H1 (cell line): ENCODE measurements around the gene SLC1A3. TPM values are rescaled to one million over a fixed set of nuclear protein-coding genes. Genes with fewer than 3 reads are reported as not detected.

Source experiments
- CTCF ChIA-PET: fragments of 300-600 bp; sonication (Branson Sonifier 250); formaldehyde crosslinking; loops from one replicate; lab custom pipeline; 2021; ENCODE audit not compliant: partially characterized antibody; lab: Charles Lee
- POLR2A ChIA-PET: fragments of 300-600 bp; sonication (Branson Sonifier 250); formaldehyde crosslinking; loops from one replicate; lab custom pipeline; 2021; ENCODE audit warnings: inconsistent platforms; ENCODE audit not compliant: partially characterized antibody; lab: Charles Lee
- DNase-seq, 2 experiments: peaks; one replicate each; pipeline versions ENCODE4 v3.0.0 to v3.0.0-alpha.2; 2010 to 2022; ENCODE audit warnings: low spot score in 2 of 2, low read depth in 1 of 2, mixed read lengths in 1 of 2
- FAIRE-seq: peaks from 2 replicates; lab custom pipeline; 2011; peaks lifted over from hg19 to GRCh38; lab: Jason Lieb, UNC
- H2AFZ ChIP-seq: 2 replicates; pipeline ENCODE4 v1.8.1; 2012; ENCODE audit warnings: low read length, inconsistent platforms
- H2AK5ac ChIP-seq: 2 replicates; pipeline ENCODE4 v1.6.1; 2013; ENCODE audit warnings: low read depth, low read length
- H2BK120ac ChIP-seq: replicated peaks from 2 replicates; pipeline ENCODE3; 2013; ENCODE audit warnings: low read depth, low read length, inconsistent platforms
- H2BK12ac ChIP-seq: 2 replicates; pipeline ENCODE4 v1.6.1; 2013; ENCODE audit warnings: low read depth, low read length
- H2BK15ac ChIP-seq: 2 replicates; pipeline ENCODE4 v1.6.1; 2013; ENCODE audit warnings: low read length
- H2BK20ac ChIP-seq: 2 replicates; pipeline ENCODE4 v1.6.1; 2013; ENCODE audit warnings: low read length
- H2BK5ac ChIP-seq: 2 replicates; pipeline ENCODE4 v1.6.1; 2013; ENCODE audit warnings: low read depth, low read length
- H3K14ac ChIP-seq: 2 replicates; pipeline ENCODE4 v1.6.1; 2013; ENCODE audit warnings: inconsistent platforms; ENCODE audit not compliant: insufficient read length
- H3K18ac ChIP-seq: 2 replicates; pipeline ENCODE4 v1.6.1; 2013; ENCODE audit warnings: low read length; ENCODE audit errors: extremely low read depth
- H3K23ac ChIP-seq: 2 replicates; pipeline ENCODE4 v1.6.1; 2013; ENCODE audit warnings: inconsistent platforms; ENCODE audit not compliant: insufficient read length
- H3K23me2 ChIP-seq: 2 replicates; pipeline ENCODE4 v1.6.1; 2013; ENCODE audit warnings: low read depth, low read length
- H3K27ac ChIP-seq: 2 replicates; pipeline ENCODE4 v1.6.1; 2011; ENCODE audit warnings: low read depth, low read length, inconsistent platforms
- H3K27me3 ChIP-seq, 4 experiments: replicated peaks in 1 of 4; 1 replicate in 1 of 4; 2 replicates in 3 of 4; pipeline versions ENCODE4 v1.6.1 to v1.8.1; 2011 to 2013; ENCODE audit warnings: low read length in 3 of 4, mild to moderate bottlenecking in 3 of 4, inconsistent platforms in 2 of 4, mixed read lengths in 2 of 4, moderate library complexity in 1 of 4; ENCODE audit not compliant: control insufficient read depth in 3 of 4, insufficient read depth in 3 of 4; ENCODE audit errors: extremely low read depth in 1 of 4
- H3K36me3 ChIP-seq, 4 experiments: 2 replicates each; pipeline versions ENCODE4 v1.6.1 to v1.8.1; 2011 to 2013; ENCODE audit warnings: mild to moderate bottlenecking in 4 of 4, low read length in 3 of 4, moderate library complexity in 2 of 4, control low read depth in 1 of 4, inconsistent platforms in 1 of 4; ENCODE audit not compliant: insufficient read depth in 4 of 4, control insufficient read depth in 2 of 4
- H3K4ac ChIP-seq: replicated peaks from 2 replicates; pipeline ENCODE3; 2013; ENCODE audit warnings: low read length, low read depth, mixed read lengths, inconsistent platforms; ENCODE audit not compliant: insufficient read length
- H3K4me1 ChIP-seq, 4 experiments: replicated peaks in 1 of 4; 1 replicate in 1 of 4; 2 replicates in 3 of 4; pipeline versions ENCODE4 v1.6.1 to v1.8.1; 2011 to 2013; ENCODE audit warnings: low read length in 3 of 4, inconsistent platforms in 2 of 4, mixed read lengths in 1 of 4; ENCODE audit not compliant: insufficient read depth in 4 of 4, control insufficient read depth in 3 of 4
- H3K4me2 ChIP-seq, 2 experiments: 2 replicates each; pipeline versions ENCODE4 v1.6.1 to v1.8.1; 2011 to 2013; ENCODE audit warnings: low read depth in 2 of 2, low read length in 2 of 2, control low read depth in 1 of 2, inconsistent platforms in 1 of 2, mild to moderate bottlenecking in 1 of 2; ENCODE audit not compliant: insufficient read depth in 1 of 2
- H3K4me3 ChIP-seq, 4 experiments: fragments of 200-600, 300-600 bp in 1 of 4; sonication (generic), shearing (Covaris generic), sonication (Bioruptor Twin) in 1 of 4; 2 replicates each; pipeline versions ENCODE4 v1.5.1 to v1.8.1; 2011 to 2016; ENCODE audit warnings: low read length in 4 of 4, low read depth in 3 of 4, control low read depth in 2 of 4, inconsistent platforms in 2 of 4, mild to moderate bottlenecking in 2 of 4, mixed read lengths in 1 of 4, moderate library complexity in 1 of 4; ENCODE audit not compliant: insufficient read depth in 2 of 4; ENCODE audit errors: extremely low read depth in 1 of 4
- H3K56ac ChIP-seq: replicated peaks from 2 replicates; pipeline ENCODE3; 2013; ENCODE audit warnings: low read depth, mild to moderate bottlenecking, mixed read lengths, low read length, inconsistent platforms; ENCODE audit not compliant: insufficient read length
- H3K79me1 ChIP-seq: 2 replicates; pipeline ENCODE4 v1.6.1; 2013; ENCODE audit warnings: low read depth, low read length, control low read depth
- H3K79me2 ChIP-seq, 2 experiments: 2 replicates each; pipeline versions ENCODE4 v1.6.1 to v1.8.1; 2012 to 2013; ENCODE audit warnings: low read length in 2 of 2, mild to moderate bottlenecking in 2 of 2, inconsistent platforms in 1 of 2; ENCODE audit not compliant: insufficient read depth in 2 of 2, control insufficient read depth in 1 of 2
- H3K9ac ChIP-seq, 4 experiments: replicated peaks in 1 of 4; 1 replicate in 1 of 4; 2 replicates in 3 of 4; pipeline versions ENCODE4 v1.6.1 to v1.8.1; 2011 to 2013; ENCODE audit warnings: low read depth in 3 of 4, low read length in 3 of 4, control low read depth in 2 of 4, mild to moderate bottlenecking in 2 of 4, moderate library complexity in 2 of 4, inconsistent platforms in 1 of 4; ENCODE audit errors: extremely low read depth in 1 of 4
- H3K9me3 ChIP-seq, 2 experiments: 2 replicates each; pipeline versions ENCODE4 v1.6.1 to v1.8.1; 2012 to 2013; ENCODE audit warnings: mild to moderate bottlenecking in 2 of 2, moderate library complexity in 2 of 2, control low read depth in 1 of 2, inconsistent platforms in 1 of 2, low read depth in 1 of 2, low read length in 1 of 2, mixed read lengths in 1 of 2; ENCODE audit not compliant: insufficient read depth in 2 of 2
- H4K20me1 ChIP-seq, 2 experiments: replicated peaks in 1 of 2; 2 replicates each; pipeline versions ENCODE3 to v1.8.1; 2011 to 2013; ENCODE audit warnings: inconsistent platforms in 2 of 2, low read length in 2 of 2, mild to moderate bottlenecking in 1 of 2; ENCODE audit not compliant: insufficient read depth in 2 of 2, control insufficient read depth in 1 of 2
- H4K5ac ChIP-seq: 2 replicates; pipeline ENCODE4 v1.6.1; 2013; ENCODE audit warnings: low read length, low read depth, mixed read lengths, inconsistent platforms; ENCODE audit not compliant: insufficient read length
- H4K8ac ChIP-seq: 2 replicates; pipeline ENCODE4 v1.8.0; 2013; ENCODE audit warnings: mild to moderate bottlenecking, moderate library complexity, low read length, inconsistent platforms; ENCODE audit not compliant: insufficient read depth; ENCODE audit errors: extremely low read depth
- H4K91ac ChIP-seq: replicated peaks from 2 replicates; pipeline ENCODE3; 2013; ENCODE audit warnings: low read length, mixed read lengths, inconsistent platforms; ENCODE audit not compliant: insufficient read length
- HDAC6 ChIP-seq: IDR thresholded peaks from one replicate; pipeline ENCODE4 v1.7.1; 2012; ENCODE audit warnings: low read depth, mild to moderate bottlenecking, inconsistent platforms, low read length, moderate library complexity
- MAFK ChIP-seq: IDR thresholded peaks from 2 replicates; pipeline ENCODE4 v1.6.1; 2012; ENCODE audit warnings: low read depth, mild to moderate bottlenecking, improper control_type of control experiment, low read length
- POLR2A ChIP-seq, 2 experiments: IDR thresholded peaks; 1 replicate in 1 of 2; 2 replicates in 1 of 2; pipeline ENCODE4 v1.6.1; 2011; ENCODE audit warnings: low read depth in 2 of 2, low read length in 2 of 2, mild to moderate bottlenecking in 2 of 2; ENCODE audit errors: control extremely low read depth in 1 of 2
- POLR2AphosphoS5 ChIP-seq: IDR thresholded peaks from 2 replicates; pipeline ENCODE4 v1.6.1; 2011; ENCODE audit warnings: low read depth, low read length
- RAD21 ChIP-seq, 2 experiments: IDR thresholded peaks in 1 of 2; conservative IDR thresholded peaks in 1 of 2; 2 replicates each; pipeline ENCODE4 v1.6.1; 2011; ENCODE audit warnings: low read depth in 2 of 2, low read length in 2 of 2, improper control_type of control experiment in 1 of 2, inconsistent platforms in 1 of 2, mild to moderate bottlenecking in 1 of 2, moderate library complexity in 1 of 2
- RNF2 ChIP-seq: fragments of 200-900, 300-1000 bp; sonication (generic); IDR thresholded peaks from 2 replicates; pipeline ENCODE4 v1.7.1; 2016; ENCODE audit warnings: borderline replicate concordance, low read depth, mild to moderate bottlenecking, antibody characterized with exemption, low read length; ENCODE audit not compliant: poor library complexity, severe bottlenecking; ENCODE audit errors: missing control alignments
- SAP30 ChIP-seq: fragments of 300-600 bp; sonication (generic); IDR thresholded peaks from 2 replicates; pipeline ENCODE4 v1.7.1; 2012; ENCODE audit warnings: low read length, moderate library complexity, mild to moderate bottlenecking, inconsistent platforms; ENCODE audit not compliant: insufficient read depth, insufficient replicate concordance
- SP2 ChIP-seq: IDR thresholded peaks from 2 replicates; pipeline ENCODE4 v1.6.1; 2012; ENCODE audit warnings: mild to moderate bottlenecking, low read length, inconsistent platforms
- SRF ChIP-seq: IDR thresholded peaks from 2 replicates; pipeline ENCODE4 v1.6.1; 2011; ENCODE audit warnings: mild to moderate bottlenecking, low read depth, low read length, moderate library complexity
- TAF7 ChIP-seq: optimal IDR thresholded peaks from 2 replicates; pipeline ENCODE3; 2011; ENCODE audit warnings: low read depth, mild to moderate bottlenecking, inconsistent platforms, low read length, moderate library complexity, borderline replicate concordance
- TBP ChIP-seq: IDR thresholded peaks from 2 replicates; pipeline ENCODE4 v1.6.1; 2011; ENCODE audit warnings: low read depth, low read length, improper control_type of control experiment
- WGBS, 2 experiments: shearing (Covaris generic) in 1 of 2; methylation state at CpG; one replicate each; pipeline versions ENCODE4 v1.1.6 to v1.1.7; 2013 to 2015; ENCODE audit warnings: low lambda C conversion rate in 2 of 2, mixed read lengths in 2 of 2, inconsistent platforms in 1 of 2, low coverage in 1 of 2, missing lambda C conversion rate in 1 of 2; ENCODE audit not compliant: insufficient replicate concordance in 2 of 2, insufficient coverage in 1 of 2, insufficient read length in 1 of 2; ENCODE audit errors: extremely low coverage in 1 of 2, missing lambda C conversion rate in 1 of 2; 5-methylcytosine and 5-hydroxymethylcytosine counted together
- polyA plus RNA-seq, 7 experiments: library from polyadenylated mRNA; depleted of rRNA in 3 of 7; stranded (reverse) in 5 of 7; unstranded in 2 of 7; fragments of >200 nt in 5 of 7; fragments of 200-250 nt in 2 of 7; gene quantifications; 1 replicate in 5 of 7; 2 replicates in 1 of 7; 4 replicates in 1 of 7; pipeline versions ENCODE4 v1.2.1 to v1.2.3, GENCODE V29; 2011 to 2013; ENCODE audit warnings: missing spikeins in 2 of 7, mixed read lengths in 2 of 7
- total RNA-seq: library from RNA; stranded (reverse); fragmentation: NEBNext Ultra II Directional; extraction: Animal tissue kit (Norgen Biotek cat#: 25700); gene quantifications from 2 replicates; pipeline ENCODE4 v1.2.1, GENCODE V29; 2021
- TF ChIP-seq, protein P1 (sequence below): IDR thresholded peaks from 2 replicates; pipeline ENCODE4 v1.6.1; 2012; ENCODE audit warnings: inconsistent platforms

SLC1A3 gene
- total and polyA plus RNA-seq, 2 of the 8 experiments (the other 6 are each of a cell fraction or from before 2014, with no cell fraction given), result 26.7 to 35.3 TPM

DNA sequence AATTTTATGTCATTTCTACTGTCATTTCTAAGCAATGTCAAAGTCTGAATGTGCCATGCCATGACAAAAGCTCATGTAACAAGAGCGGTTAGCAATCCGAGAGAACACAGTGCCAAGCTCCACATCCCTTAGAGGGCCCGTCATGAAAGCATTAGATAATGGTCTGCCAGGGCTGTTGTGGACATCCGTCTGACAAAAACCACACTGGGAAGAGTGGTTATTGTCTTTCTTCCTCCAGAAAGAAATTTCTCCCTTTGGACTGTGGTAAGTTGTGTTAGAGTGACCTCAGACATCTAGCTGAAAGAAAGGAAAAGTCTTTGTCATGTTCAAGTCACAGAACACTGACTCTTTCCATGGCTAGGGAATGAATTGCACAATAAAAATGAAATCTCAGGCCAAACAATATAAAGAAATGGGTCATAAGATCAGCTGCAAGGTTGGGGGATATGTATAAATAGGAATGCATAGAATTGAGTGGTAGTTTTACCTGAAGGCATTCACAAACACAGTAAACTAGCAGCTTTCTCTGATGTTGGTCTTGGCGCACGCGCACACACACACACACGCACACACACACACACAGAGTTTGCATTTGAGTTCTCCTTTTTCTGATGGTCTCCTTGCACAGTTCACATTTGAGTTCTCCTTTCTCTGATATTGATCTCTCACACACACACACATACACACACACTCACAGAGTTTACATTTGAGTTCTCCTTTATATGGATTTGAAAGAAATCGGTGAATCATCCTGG, 5.3 kb downstream of the SLC1A3 start:
- Histone ChIP-seq H3K18ac (no peak overlapping the region), H3K14ac (no peak overlapping the region), H2AK5ac (no peak overlapping the region), H2BK5ac (no peak overlapping the region), H4K8ac (no peak overlapping the region), H2AFZ (no peak overlapping the region), H3K9me3 (no peaks in the 10 kb centered on the region), H3K79me2 (peaks cover 0 to 40% of the 10 kb centered on the region in 2 experiments; a peak in 2 of 4 replicates), H3K27me3 (no peaks in the 10 kb centered on the region), H3K36me3 (peaks cover 0 to 25% (median 6%) of the 10 kb centered on the region in 4 experiments; a peak in 6 of 8 replicates), H3K4me2 (no peak overlapping the region), H4K91ac (no peak overlapping the region), H3K4me1 (peaks cover 0 to 2% (median 1%) of the 10 kb centered on the region in 4 experiments; a peak in 3 of 7 replicates), H3K79me1 (no peaks in the 10 kb centered on the region), H2BK15ac (no peak overlapping the region), H3K9ac (no peak overlapping the region), H3K23ac (no peak overlapping the region), H4K20me1 (no peaks in the 10 kb centered on the region), H3K4me3 (no peak overlapping the region), H2BK120ac (no peak overlapping the region), H4K5ac (no peak overlapping the region), H3K27ac (no peak overlapping the region), H2BK20ac (no peak overlapping the region), H2BK12ac (no peak overlapping the region), H3K4ac (no peak overlapping the region), H3K56ac (no peak overlapping the region), H3K23me2 (no peaks in the 10 kb centered on the region)
- DNase-seq (no peak), FAIRE-seq (no peak)
- ChIA-PET POLR2A (no interaction called here), CTCF (interaction anchor here (4.7 kb wide), 1 partner anchor 78 kb away, joined by 29 read pairs; no protein-coding TSS in a partner anchor)
- WGBS, 2 experiments, result 93% methylated on average over 9 of the region's 9 CpGs; no CpG with 5 or more reads in 1 of the 2 experiments
- TF ChIP-seq RNF2 (no peak), SRF (no peak), RAD21 (IDR thresholded peaks at IDR 0.05 in 1 of 2, conservative IDR thresholded peaks at IDR 0.05 in 1 of 2; ENCODE audit: low read depth in 2 of 2, low read length in 2 of 2) (no peak), SP2 (no peak), TAF7 (no peak), MAFK (no peak), TBP (no peak), HDAC6 (no peak), POLR2A (IDR thresholded peaks at IDR 0.05; ENCODE audit: control extremely low read depth in 1 of 2, low read depth in 2 of 2, low read length in 2 of 2) (no peak), SAP30 (no peak), POLR2AphosphoS5 (no peak)
- TF ChIP-seq, protein P1, sequence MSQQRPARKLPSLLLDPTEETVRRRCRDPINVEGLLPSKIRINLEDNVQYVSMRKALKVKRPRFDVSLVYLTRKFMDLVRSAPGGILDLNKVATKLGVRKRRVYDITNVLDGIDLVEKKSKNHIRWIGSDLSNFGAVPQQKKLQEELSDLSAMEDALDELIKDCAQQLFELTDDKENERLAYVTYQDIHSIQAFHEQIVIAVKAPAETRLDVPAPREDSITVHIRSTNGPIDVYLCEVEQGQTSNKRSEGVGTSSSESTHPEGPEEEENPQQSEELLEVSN, result no peak
